ENCODE data around the gene ACRBP.

- TF ChIP-seq CTCF (IDR thresholded peaks at IDR 0.05) = no peak
- TF ChIP-seq REST (IDR thresholded peaks at IDR 0.05; ENCODE audit: insufficient read depth in 1 of 2, low read depth in 2 of 2, low read length in 1 of 2) = no peak
- TF ChIP-seq POLR2AphosphoS5 (IDR thresholded peaks at IDR 0.05; ENCODE audit: low read depth, low read length) = no peak
- TF ChIP-seq SIN3A (IDR thresholded peaks at IDR 0.05; ENCODE audit: borderline replicate concordance, insufficient read depth, low read depth, low read length) = no peak
Measured at GRCh38 chr12:6695313-6696045, 48.2 kb upstream of the ACRBP start.

Measured in Panc1 (cell line).